T-cell (primary cell): ENCODE measurements around the gene SERPINH1. TPM values are rescaled to one million over a fixed set of nuclear protein-coding genes. Genes with fewer than 3 reads are reported as not detected.

Source experiments
- ATAC-seq, 4 experiments: fragments of 200-7000 bp in 3 of 4; fragments of 150-1000 bp in 1 of 4; cut with Tn5 transposase; replicated peaks in 1 of 4; 1 replicate in 3 of 4; 2 replicates in 1 of 4; pipeline ENCODE4 v1.10.0; 2021; ENCODE audit warnings: moderate library complexity in 3 of 4, mild to moderate bottlenecking in 2 of 4, moderate number of reproducible peaks in 1 of 4
- CTCF ChIA-PET, 2 donors: fragments of 300-600 bp; sonication (Branson Sonifier 250); formaldehyde crosslinking; loops; one replicate each; lab custom pipeline; 2022; ENCODE audit warnings: antibody characterized with exemption in 2 of 2; lab: Charles Lee
- POLR2A ChIA-PET, 2 donors: fragments of 300-600 bp; sonication (Branson Sonifier 250); formaldehyde crosslinking; loops; one replicate each; lab custom pipeline; 2022; ENCODE audit warnings: antibody characterized with exemption in 2 of 2; lab: Charles Lee
- DNase-seq, 35 experiments: peaks; one replicate each; pipeline versions ENCODE4 v3.0.0 to v3.0.0-alpha.2; 2013 to 2023
- H3K27ac ChIP-seq: one replicate; pipeline ENCODE4 v1.5.1; 2013; ENCODE audit warnings: low read length
- H3K27me3 ChIP-seq, 2 experiments: replicated peaks in 1 of 2; 1 replicate in 1 of 2; 2 replicates in 1 of 2; pipeline versions ENCODE4 v1.6.1 to v1.7.0; 2013; ENCODE audit warnings: low read length in 1 of 2, mixed read lengths in 1 of 2; ENCODE audit not compliant: control insufficient read depth in 2 of 2, insufficient read depth in 2 of 2; ENCODE audit errors: extremely low read depth in 1 of 2
- H3K36me3 ChIP-seq, 2 donors: 1 replicate in 1 of 2; 2 replicates in 1 of 2; pipeline versions ENCODE4 v1.6.1 to v1.7.0; 2013; ENCODE audit warnings: low read length in 1 of 2; ENCODE audit not compliant: control insufficient read depth in 2 of 2, insufficient read depth in 1 of 2; ENCODE audit errors: extremely low read depth in 1 of 2
- H3K4me1 ChIP-seq, 2 experiments: 1 replicate in 1 of 2; 2 replicates in 1 of 2; pipeline versions ENCODE4 v1.6.1 to v1.7.0; 2013; ENCODE audit warnings: low read length in 2 of 2, mixed read lengths in 1 of 2; ENCODE audit not compliant: insufficient read depth in 2 of 2, control insufficient read depth in 1 of 2; ENCODE audit errors: extremely low read depth in 1 of 2
- H3K4me3 ChIP-seq, 2 donors: 1 replicate in 1 of 2; 2 replicates in 1 of 2; pipeline versions ENCODE4 v1.5.1 to v1.7.0; 2013; ENCODE audit warnings: mild to moderate bottlenecking in 2 of 2, low read length in 1 of 2, moderate library complexity in 1 of 2; ENCODE audit not compliant: control insufficient read depth in 1 of 2; ENCODE audit errors: extremely low read depth in 1 of 2
- H3K9me3 ChIP-seq: 2 replicates; pipeline ENCODE4 v1.7.0; 2013
- H3K27ac Mint-ChIP-seq, 2 donors: one replicate each; pipeline ENCODE4 v1.8.0; 2020 to 2021; ENCODE audit warnings: mild to moderate bottlenecking in 2 of 2, mixed read lengths in 2 of 2
- H3K27me3 Mint-ChIP-seq, 2 donors: one replicate each; pipeline ENCODE4 v1.8.0; 2021 to 2022; ENCODE audit warnings: mixed read lengths in 2 of 2
- H3K36me3 Mint-ChIP-seq: one replicate; pipeline ENCODE4 v1.8.0; 2021; ENCODE audit warnings: mixed read lengths
- H3K4me1 Mint-ChIP-seq, 3 donors: one replicate each; pipeline ENCODE4 v1.8.0; 2020 to 2022; ENCODE audit warnings: mixed read lengths in 3 of 3, mild to moderate bottlenecking in 1 of 3
- H3K4me3 Mint-ChIP-seq, 3 donors: one replicate each; pipeline ENCODE4 v1.8.0; 2020 to 2022; ENCODE audit warnings: mild to moderate bottlenecking in 3 of 3, mixed read lengths in 3 of 3, moderate library complexity in 3 of 3
- H3K9me3 Mint-ChIP-seq, 3 donors: one replicate each; pipeline ENCODE4 v1.8.0; 2020 to 2022; ENCODE audit warnings: mixed read lengths in 3 of 3
- WGBS: methylation state at CpG from one replicate; pipeline ENCODE4 v1.1.5; 2013; ENCODE audit warnings: missing lambda C conversion rate; ENCODE audit not compliant: insufficient coverage; 5-methylcytosine and 5-hydroxymethylcytosine counted together
- total RNA-seq, 35 experiments: library from RNA in 6 of 35; stranded (reverse) in 6 of 35; fragments of 120-200 nt in 1 of 35; gene quantifications; one replicate each; pipeline versions ENCODE4 v1.2.1 to v1.2.4 and lab custom pipeline; 2013 to 2026

Gene SERPINH1
- total RNA-seq, 5 donors from 2014 or later (not counting 1 experiment from before 2014, with no cell fraction given): 5.2 to 16.4 (median 13.9) TPM

GRCh38 chr11:75549370-75549958 is 12.6 kb upstream of the SERPINH1 start:
- Mint-ChIP-seq H3K27ac (no peak overlapping the region), H3K27me3 (peaks cover 0 to 4% of the 10 kb centered on the region in 2 donors), H3K36me3 (no peaks in the 10 kb centered on the region), H3K9me3 (no peaks in the 10 kb centered on the region), H3K4me3 (no peak overlapping the region), H3K4me1 (peaks cover 0 to 7% (median 2%) of the 10 kb centered on the region in 3 donors)
- Histone ChIP-seq H3K9me3 (no peaks in the 10 kb centered on the region), H3K36me3 (no peaks in the 10 kb centered on the region), H3K4me1 (no peaks in the 10 kb centered on the region), H3K27me3 (peaks cover 0 to 24% of the 10 kb centered on the region in 2 experiments), H3K4me3 (no peak overlapping the region), H3K27ac (no peak overlapping the region)
- POLR2A ChIA-PET: interaction anchor here (0.5 to 0.6 kb wide), 2 partner anchors 90 to 274 kb away, joined by 4 to 6 read pairs; no protein-coding TSS in a partner anchor
- DNase-seq (no peak), ATAC-seq (no peak)
- 76% methylated on average over 2 of the region's 5 CpGs for WGBS
- CTCF ChIA-PET: no interaction called here

GRCh38 chr11:75553182-75553581 is 8.9 kb upstream of the SERPINH1 start:
- Mint-ChIP-seq H3K9me3 (no peaks in the 10 kb centered on the region), H3K36me3 (no peaks in the 10 kb centered on the region), H3K27me3 (no peaks in the 10 kb centered on the region), H3K4me1 (peaks cover 0 to 7% (median 2%) of the 10 kb centered on the region in 3 donors), H3K4me3 (no peak overlapping the region), H3K27ac (no peak overlapping the region)
- ATAC-seq (no peak), DNase-seq (no peak)
- Histone ChIP-seq H3K4me1 (no peaks in the 10 kb centered on the region), H3K27ac (no peak overlapping the region), H3K36me3 (no peaks in the 10 kb centered on the region), H3K9me3 (no peaks in the 10 kb centered on the region), H3K27me3 (peaks cover 0 to 14% of the 10 kb centered on the region in 2 experiments), H3K4me3 (no peak overlapping the region)
- POLR2A ChIA-PET: no interaction called here
- WGBS: 96% methylated on average over 4 of the region's 6 CpGs
- CTCF ChIA-PET: no interaction called here

GRCh38 chr11:75553889-75554257 is 8.2 kb upstream of the SERPINH1 start:
- Mint-ChIP-seq H3K9me3 (no peaks in the 10 kb centered on the region), H3K36me3 (no peaks in the 10 kb centered on the region), H3K4me3 (no peak overlapping the region), H3K4me1 (peaks cover 0 to 7% (median 2%) of the 10 kb centered on the region in 3 donors), H3K27ac (no peak overlapping the region), H3K27me3 (no peaks in the 10 kb centered on the region)
- POLR2A ChIA-PET: no interaction called here
- CTCF ChIA-PET: no interaction called here
- Histone ChIP-seq H3K4me1 (no peaks in the 10 kb centered on the region), H3K36me3 (no peaks in the 10 kb centered on the region), H3K9me3 (no peaks in the 10 kb centered on the region), H3K27me3 (peaks cover 0 to 15% of the 10 kb centered on the region in 2 experiments), H3K27ac (no peak overlapping the region), H3K4me3 (no peak overlapping the region)
- DNase-seq (no peak), ATAC-seq (no peak)
- no CpG with 5 or more reads among the region's 1 CpG for WGBS

GRCh38 chr11:75554258-75555022 is 7.6 kb upstream of the SERPINH1 start:
- Mint-ChIP-seq H3K36me3 (no peaks in the 10 kb centered on the region), H3K9me3 (no peaks in the 10 kb centered on the region), H3K4me1 (peaks cover 0 to 4% (median 2%) of the 10 kb centered on the region in 3 donors), H3K4me3 (no peak overlapping the region), H3K27me3 (no peaks in the 10 kb centered on the region), H3K27ac (no peak overlapping the region)
- ChIA-PET POLR2A (no interaction called here), CTCF (no interaction called here)
- DNase-seq (no peak), ATAC-seq (no peak)
- Histone ChIP-seq H3K36me3 (no peaks in the 10 kb centered on the region), H3K27ac (no peak overlapping the region), H3K4me3 (no peak overlapping the region), H3K4me1 (no peaks in the 10 kb centered on the region), H3K27me3 (peaks cover 0 to 15% of the 10 kb centered on the region in 2 experiments), H3K9me3 (no peaks in the 10 kb centered on the region)
- WGBS: 79% methylated on average over 20 of the region's 21 CpGs

GRCh38 chr11:75555079-75555811 is 6.8 kb upstream of the SERPINH1 start:
- Mint-ChIP-seq H3K4me3 (no peak overlapping the region), H3K27ac (no peak overlapping the region), H3K36me3 (no peaks in the 10 kb centered on the region), H3K9me3 (no peaks in the 10 kb centered on the region), H3K27me3 (no peaks in the 10 kb centered on the region), H3K4me1 (peaks cover 0 to 2% (median 0%) of the 10 kb centered on the region in 3 donors)
- no peak for ATAC-seq
- ChIA-PET CTCF (interaction anchor here in 1 of 2 donors (0.6 kb wide), 1 partner anchor 8 kb away, joined by 3 read pairs; no protein-coding TSS in a partner anchor), POLR2A (no interaction called here)
- no peak overlapping the region for H3K27ac ChIP-seq
- no peak for DNase-seq
- H3K4me3 ChIP-seq: no peak overlapping the region
- peaks cover 0 to 15% of the 10 kb centered on the region in 2 experiments for H3K27me3 ChIP-seq
- H3K9me3 ChIP-seq: no peaks in the 10 kb centered on the region
- H3K36me3 ChIP-seq: no peaks in the 10 kb centered on the region
- 78% methylated on average over 10 of the region's 12 CpGs for WGBS
- H3K4me1 ChIP-seq: no peaks in the 10 kb centered on the region

- Mint-ChIP-seq H3K4me1 (peaks cover 0 to 5% (median 4%) of the 10 kb centered on the region in 3 donors), H3K36me3 (no peaks in the 10 kb centered on the region), H3K4me3 (no peak overlapping the region), H3K9me3 (no peaks in the 10 kb centered on the region), H3K27ac (peak overlapping the region in 1 of 2 donors; percentile 34), H3K27me3 (no peaks in the 10 kb centered on the region)
- ChIA-PET CTCF (no interaction called here), POLR2A (no interaction called here)
- H3K9me3 ChIP-seq: no peaks in the 10 kb centered on the region
- no peak overlapping the region for H3K27ac ChIP-seq
- peaks cover 0 to 15% of the 10 kb centered on the region in 2 experiments for H3K27me3 ChIP-seq
- 86% methylated on average over 2 of the region's 3 CpGs for WGBS
- DNase-seq (no peak), ATAC-seq (no peak)
- H3K36me3 ChIP-seq: no peaks in the 10 kb centered on the region
- H3K4me1 ChIP-seq: peaks cover 0 to 2% of the 10 kb centered on the region in 2 experiments
- H3K4me3 ChIP-seq: no peak overlapping the region
Measured at GRCh38 chr11:75556275-75556674, 5.8 kb upstream of the SERPINH1 start.
